OCI-LY1 (cell line): ENCODE results near the gene FAT3.

Experiments
- H2AFZ ChIP-seq: fragments of 200-600 bp; sonication (generic), shearing (Covaris generic); 2 replicates; pipeline ENCODE4 v1.6.0; 2014; ENCODE audit warnings: antibody characterized with exemption, mild to moderate bottlenecking, low read length
- H3F3A ChIP-seq: fragments of 200-600 bp; sonication (generic), shearing (Covaris generic); 2 replicates; pipeline ENCODE4 v1.6.0; 2014; ENCODE audit warnings: mild to moderate bottlenecking, antibody characterized with exemption, low read length, moderate library complexity; ENCODE audit not compliant: insufficient read depth
- H3K27ac ChIP-seq: fragments of 200-600 bp; sonication (generic); 2 replicates; pipeline ENCODE4 v1.5.1; 2014; ENCODE audit warnings: low read length, mixed run types, mild to moderate bottlenecking, low read depth; ENCODE audit not compliant: poor library complexity, severe bottlenecking
- H3K27me3 ChIP-seq: fragments of 200-600 bp; sonication (generic); 2 replicates; pipeline ENCODE4 v1.6.0; 2014; ENCODE audit warnings: antibody characterized with exemption, mild to moderate bottlenecking, low read length, moderate library complexity; ENCODE audit not compliant: insufficient read depth
- H3K36me3 ChIP-seq: fragments of 200-600 bp; sonication (generic); 2 replicates; pipeline ENCODE4 v1.6.1; 2014; ENCODE audit warnings: mild to moderate bottlenecking, antibody characterized with exemption, low read length, moderate library complexity, mixed read lengths; ENCODE audit not compliant: insufficient read depth
- H3K4me1 ChIP-seq: fragments of 200-600 bp; sonication (generic); 2 replicates; pipeline ENCODE4 v1.5.1; 2014; ENCODE audit warnings: mild to moderate bottlenecking, low read length, moderate library complexity; ENCODE audit not compliant: insufficient read depth, severe bottlenecking
- H3K4me2 ChIP-seq: fragments of 200-600 bp; sonication (generic), shearing (Covaris generic); 2 replicates; pipeline ENCODE4 v1.6.1; 2014; ENCODE audit warnings: low read length
- H3K4me3 ChIP-seq: fragments of 200-600 bp; sonication (generic); 2 replicates; pipeline ENCODE4 v1.5.1; 2014; ENCODE audit warnings: low read length, low read depth, mild to moderate bottlenecking, mixed read lengths; ENCODE audit not compliant: poor library complexity, severe bottlenecking
- H3K79me2 ChIP-seq: fragments of 200-600 bp; shearing (Covaris generic); 2 replicates; pipeline ENCODE4 v1.6.1; 2016; ENCODE audit warnings: mixed run types, low read length, mixed read lengths; ENCODE audit not compliant: insufficient read depth
- H3K9ac ChIP-seq: fragments of 200-600 bp; sonication (generic), shearing (Covaris generic); 2 replicates; pipeline ENCODE4 v1.6.1; 2014; ENCODE audit warnings: mild to moderate bottlenecking, low read length, mixed read lengths
- H3K9me2 ChIP-seq: fragments of 200-600 bp; sonication (generic), shearing (Covaris generic); 2 replicates; pipeline ENCODE4 v1.6.1; 2014; ENCODE audit warnings: low read depth, mild to moderate bottlenecking, low read length, mixed read lengths
- H3K9me3 ChIP-seq: fragments of 200-600 bp; shearing (Covaris generic); 2 replicates; pipeline ENCODE4 v1.6.1; 2014; ENCODE audit warnings: low read length, mixed read lengths
- H4K20me1 ChIP-seq: fragments of 200-600 bp; sonication (generic), shearing (Covaris generic); 2 replicates; pipeline ENCODE4 v1.6.0; 2016; ENCODE audit warnings: mild to moderate bottlenecking, low read length; ENCODE audit not compliant: insufficient read depth
- EZH2 ChIP-seq: fragments of 200-600 bp; sonication (generic), shearing (Covaris generic); IDR thresholded peaks from 2 replicates; pipeline ENCODE4 v1.8.0; 2017; ENCODE audit warnings: borderline replicate concordance, mixed run types, mild to moderate bottlenecking, antibody characterized with exemption, low read length, moderate library complexity, mixed read lengths
- TF ChIP-seq, protein P1 (sequence below): fragments of 200-600 bp; sonication (generic), shearing (Covaris generic); IDR thresholded peaks from 2 replicates; pipeline ENCODE4 v1.5.1; 2017; ENCODE audit warnings: mild to moderate bottlenecking, antibody characterized with exemption, low read length, moderate library complexity, mixed read lengths

FAT3 gene

DNA sequence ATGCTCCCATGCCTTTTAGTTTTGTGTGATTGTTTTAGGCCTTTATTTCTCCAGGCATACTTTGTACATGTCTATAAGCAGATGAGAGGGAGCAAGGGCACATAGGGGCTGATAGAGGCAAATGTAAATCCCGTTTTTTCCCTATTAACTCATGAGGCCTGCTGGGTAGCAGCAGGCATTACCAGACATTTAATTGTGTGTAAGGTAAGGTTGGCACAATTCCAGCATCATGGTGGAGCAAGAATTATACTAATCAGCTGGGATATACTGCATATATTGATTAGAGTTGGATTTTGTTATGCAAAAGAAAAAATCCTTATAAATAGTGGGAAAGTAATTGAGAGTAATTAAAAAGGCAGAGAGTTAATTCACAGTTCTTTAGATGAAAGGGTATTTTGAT, 12.2 kb downstream of the FAT3 start:
- H3K27me3 ChIP-seq = no peaks in the 10 kb centered on the region
- no peak overlapping the region for H3K4me2 ChIP-seq
- no peak overlapping the region for H3K9ac ChIP-seq
- no peaks in the 10 kb centered on the region for H3K79me2 ChIP-seq
- no peak overlapping the region for H3K27ac ChIP-seq
- H3K36me3 ChIP-seq = no peaks in the 10 kb centered on the region
- H4K20me1 ChIP-seq = no peaks in the 10 kb centered on the region
- no peaks in the 10 kb centered on the region for H3K9me2 ChIP-seq
- H2AFZ ChIP-seq = no peak overlapping the region
- TF ChIP-seq EZH2 = no peak
- TF ChIP-seq, protein P1, sequence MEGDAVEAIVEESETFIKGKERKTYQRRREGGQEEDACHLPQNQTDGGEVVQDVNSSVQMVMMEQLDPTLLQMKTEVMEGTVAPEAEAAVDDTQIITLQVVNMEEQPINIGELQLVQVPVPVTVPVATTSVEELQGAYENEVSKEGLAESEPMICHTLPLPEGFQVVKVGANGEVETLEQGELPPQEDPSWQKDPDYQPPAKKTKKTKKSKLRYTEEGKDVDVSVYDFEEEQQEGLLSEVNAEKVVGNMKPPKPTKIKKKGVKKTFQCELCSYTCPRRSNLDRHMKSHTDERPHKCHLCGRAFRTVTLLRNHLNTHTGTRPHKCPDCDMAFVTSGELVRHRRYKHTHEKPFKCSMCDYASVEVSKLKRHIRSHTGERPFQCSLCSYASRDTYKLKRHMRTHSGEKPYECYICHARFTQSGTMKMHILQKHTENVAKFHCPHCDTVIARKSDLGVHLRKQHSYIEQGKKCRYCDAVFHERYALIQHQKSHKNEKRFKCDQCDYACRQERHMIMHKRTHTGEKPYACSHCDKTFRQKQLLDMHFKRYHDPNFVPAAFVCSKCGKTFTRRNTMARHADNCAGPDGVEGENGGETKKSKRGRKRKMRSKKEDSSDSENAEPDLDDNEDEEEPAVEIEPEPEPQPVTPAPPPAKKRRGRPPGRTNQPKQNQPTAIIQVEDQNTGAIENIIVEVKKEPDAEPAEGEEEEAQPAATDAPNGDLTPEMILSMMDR = no peak
- H3K4me1 ChIP-seq = no peaks in the 10 kb centered on the region
- H3K4me3 ChIP-seq = no peak overlapping the region
- H3F3A ChIP-seq = no peaks in the 10 kb centered on the region
- no peaks in the 10 kb centered on the region for H3K9me3 ChIP-seq

DNA sequence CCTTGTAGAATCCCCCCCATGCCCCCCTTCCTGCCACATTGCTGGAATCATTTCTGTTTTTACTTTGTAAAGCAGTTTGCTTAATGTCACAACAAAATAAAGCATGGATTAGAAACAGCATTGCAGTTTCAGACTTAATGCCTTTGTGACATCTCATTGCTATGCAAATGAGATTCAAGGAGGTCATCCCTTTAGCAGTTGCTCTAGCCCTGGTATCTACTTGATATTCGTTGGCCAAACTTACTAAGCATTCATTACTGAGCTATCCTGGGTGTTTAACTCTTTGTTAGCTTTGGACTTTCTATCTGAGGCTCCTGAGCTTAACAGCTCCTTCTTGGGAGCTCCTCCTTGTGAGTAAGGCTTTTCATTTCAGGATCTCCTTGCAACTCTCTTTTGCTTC, 16.3 kb downstream of the FAT3 start:
- H3K9me3 ChIP-seq = no peaks in the 10 kb centered on the region
- H3K36me3 ChIP-seq = no peaks in the 10 kb centered on the region
- TF ChIP-seq, protein P1 = no peak
- no peak for TF ChIP-seq EZH2
- H3K27ac ChIP-seq = no peak overlapping the region
- no peak overlapping the region for H3K4me3 ChIP-seq
- no peaks in the 10 kb centered on the region for H3K4me1 ChIP-seq
- H4K20me1 ChIP-seq = no peaks in the 10 kb centered on the region
- H3K27me3 ChIP-seq = no peaks in the 10 kb centered on the region
- H2AFZ ChIP-seq = no peak overlapping the region
- H3K4me2 ChIP-seq = no peak overlapping the region
- no peaks in the 10 kb centered on the region for H3K9me2 ChIP-seq
- H3K9ac ChIP-seq = no peak overlapping the region
- no peaks in the 10 kb centered on the region for H3K79me2 ChIP-seq
- no peaks in the 10 kb centered on the region for H3F3A ChIP-seq

DNA sequence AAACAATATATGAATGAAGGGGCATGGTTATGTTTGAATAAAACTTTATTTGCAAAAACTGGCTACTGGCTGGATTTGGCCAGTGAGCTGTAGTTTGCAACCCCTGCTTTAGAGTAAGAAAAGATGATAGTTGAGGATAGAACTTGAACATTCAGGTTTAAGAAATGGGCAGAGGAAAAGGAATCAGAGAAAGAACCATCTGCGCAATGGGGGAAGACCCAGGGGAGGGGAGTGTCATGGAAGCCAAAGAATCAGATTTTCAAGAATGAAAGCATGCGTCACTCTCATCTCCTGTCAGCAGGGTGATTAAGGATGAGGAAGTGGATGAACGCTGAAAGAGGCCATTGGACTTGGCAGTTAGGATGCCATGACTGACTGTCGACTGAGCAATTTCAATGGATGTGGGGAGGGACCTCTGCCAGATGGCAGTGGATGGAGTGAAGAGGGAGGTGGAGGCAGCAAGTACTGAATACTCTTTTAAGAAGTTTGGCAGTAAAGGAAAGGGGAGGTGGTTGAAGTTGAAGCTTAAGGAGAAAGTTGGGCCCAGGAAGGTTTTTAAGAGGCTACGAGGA, 21.2 kb downstream of the FAT3 start:
- no peak for TF ChIP-seq EZH2
- TF ChIP-seq, protein P1 = no peak

More for the DNA sequence above, 21.2 kb downstream of the FAT3 start:
- H3F3A ChIP-seq = no peaks in the 10 kb centered on the region
- no peaks in the 10 kb centered on the region for H4K20me1 ChIP-seq
- H3K4me1 ChIP-seq = no peaks in the 10 kb centered on the region
- no peak overlapping the region for H3K27ac ChIP-seq
- H3K9me3 ChIP-seq = no peaks in the 10 kb centered on the region
- no peak overlapping the region for H2AFZ ChIP-seq
- H3K79me2 ChIP-seq = no peaks in the 10 kb centered on the region
- H3K36me3 ChIP-seq = no peaks in the 10 kb centered on the region
- no peak overlapping the region for H3K9ac ChIP-seq
- H3K9me2 ChIP-seq = no peaks in the 10 kb centered on the region
- H3K4me2 ChIP-seq = no peak overlapping the region
- no peaks in the 10 kb centered on the region for H3K27me3 ChIP-seq
- no peak overlapping the region for H3K4me3 ChIP-seq
